HepG2 (cell line): ENCODE results near the gene TJAP1. TPM values are rescaled to one million over a fixed set of nuclear protein-coding genes. Genes with fewer than 3 reads are reported as not detected.
A peak's percentile ranks its signal among the peaks of the same experiment; 100 is the strongest.

ENCODE experiments used
- FOXM1 ChIP-seq: sonication (generic); formaldehyde crosslinking; IDR thresholded peaks from 2 replicates; pipeline ENCODE4 v1.5.0; 2020; ENCODE audit warnings: missing genetic modification reagents
- JUN ChIP-seq: sonication (generic); formaldehyde crosslinking; IDR thresholded peaks from 2 replicates; pipeline ENCODE4 v1.4.0; 2020; ENCODE audit warnings: mild to moderate bottlenecking, missing genetic modification reagents
- KDM4B ChIP-seq: sonication (generic); formaldehyde crosslinking; IDR thresholded peaks from 2 replicates; pipeline ENCODE4 v1.4.0; 2020; ENCODE audit warnings: missing genetic modification reagents
- MYNN ChIP-seq: sonication (generic); formaldehyde crosslinking; IDR thresholded peaks from 2 replicates; pipeline ENCODE4 v1.4.0; 2020; ENCODE audit warnings: mild to moderate bottlenecking, low read depth, missing genetic modification reagents
- NR2C2 ChIP-seq: sonication (generic); formaldehyde crosslinking; IDR thresholded peaks from 2 replicates; pipeline ENCODE4 v1.4.0; 2020; ENCODE audit warnings: missing genetic modification reagents, mild to moderate bottlenecking, moderate library complexity, borderline replicate concordance
- NR2F2 ChIP-seq: IDR thresholded peaks from 2 replicates; pipeline ENCODE4 v1.6.1; 2012; ENCODE audit warnings: low read depth, inconsistent platforms, borderline replicate concordance
- TBX2 ChIP-seq: sonication (generic); formaldehyde crosslinking; IDR thresholded peaks from 2 replicates; pipeline ENCODE4 v1.5.0; 2020; ENCODE audit warnings: missing genetic modification reagents, mild to moderate bottlenecking, borderline replicate concordance
- THAP11 ChIP-seq: IDR thresholded peaks from 2 replicates; pipeline ENCODE4 v1.6.1; 2016; ENCODE audit warnings: missing biosample characterization, missing genetic modification reagents
- YY1 ChIP-seq: IDR thresholded peaks from 2 replicates; pipeline ENCODE4 v1.6.1; 2011; ENCODE audit warnings: low read length, low read depth, moderate library complexity, mild to moderate bottlenecking; ENCODE audit not compliant: insufficient read depth, insufficient replicate concordance
- ZNF234 ChIP-seq: sonication (generic); formaldehyde crosslinking; conservative IDR thresholded peaks from 2 replicates; pipeline ENCODE4 v1.5.1; 2020; ENCODE audit warnings: mild to moderate bottlenecking, missing genetic modification reagents
- ZNF446 ChIP-seq: sonication (generic); formaldehyde crosslinking; IDR thresholded peaks from 2 replicates; pipeline ENCODE4 v1.5.0; 2020; ENCODE audit warnings: mild to moderate bottlenecking, missing genetic modification reagents
- ZNF772 ChIP-seq: sonication (generic); formaldehyde crosslinking; IDR thresholded peaks from 2 replicates; pipeline ENCODE4 v1.5.0; 2020; ENCODE audit warnings: mild to moderate bottlenecking, missing genetic modification reagents
- polyA plus RNA-seq, 8 experiments: library from polyadenylated mRNA; depleted of rRNA in 3 of 8; stranded (reverse) in 7 of 8; unstranded in 1 of 8; fragments of >200 nt; fragmentation: Illumina TruSeq in 4 of 8; extraction: Trizol in 4 of 8; gene quantifications; 2 replicates each; pipeline versions ENCODE4 v1.2.1 to v1.2.3, GENCODE V29; 2011 to 2016; ENCODE audit warnings: low read depth in 4 of 8, missing spikeins in 1 of 8, mixed read lengths in 1 of 8; ENCODE audit not compliant: insufficient read depth in 1 of 8
- total RNA-seq, 5 experiments: library from RNA; depleted of rRNA; stranded (reverse); fragments of >200 nt; fragmentation: Illumina TruSeq; extraction: Trizol; gene quantifications; 2 replicates each; pipeline ENCODE4 v1.2.3, GENCODE V29; 2016; ENCODE audit warnings: low read depth in 1 of 5
- TF ChIP-seq, protein P1 (sequence below): sonication (generic); formaldehyde crosslinking; IDR thresholded peaks from 2 replicates; pipeline ENCODE4 v1.4.0; 2020; ENCODE audit warnings: missing genetic modification reagents, borderline replicate concordance
- TF ChIP-seq, protein P2 (sequence below): sonication (generic); formaldehyde crosslinking; IDR thresholded peaks from 2 replicates; pipeline ENCODE4 v1.4.0; 2020; ENCODE audit warnings: missing genetic modification reagents, mild to moderate bottlenecking, borderline replicate concordance
- TF ChIP-seq, protein P3 (sequence below): sonication (generic); formaldehyde crosslinking; IDR thresholded peaks from 2 replicates; pipeline ENCODE4 v1.8.0; 2022; ENCODE audit warnings: mild to moderate bottlenecking, missing genetic modification reagents; ENCODE audit not compliant: insufficient replicate concordance
- TF ChIP-seq, protein P4 (sequence below): sonication (generic); formaldehyde crosslinking; IDR thresholded peaks from 2 replicates; pipeline ENCODE4 v1.5.1; 2020; ENCODE audit warnings: mild to moderate bottlenecking, missing genetic modification reagents

TJAP1 gene
- total and polyA plus RNA-seq, 2 of the 13 experiments (the other 11 are each of a cell fraction or from before 2014, with no cell fraction given) = 15.7 to 41.6 TPM

DNA sequence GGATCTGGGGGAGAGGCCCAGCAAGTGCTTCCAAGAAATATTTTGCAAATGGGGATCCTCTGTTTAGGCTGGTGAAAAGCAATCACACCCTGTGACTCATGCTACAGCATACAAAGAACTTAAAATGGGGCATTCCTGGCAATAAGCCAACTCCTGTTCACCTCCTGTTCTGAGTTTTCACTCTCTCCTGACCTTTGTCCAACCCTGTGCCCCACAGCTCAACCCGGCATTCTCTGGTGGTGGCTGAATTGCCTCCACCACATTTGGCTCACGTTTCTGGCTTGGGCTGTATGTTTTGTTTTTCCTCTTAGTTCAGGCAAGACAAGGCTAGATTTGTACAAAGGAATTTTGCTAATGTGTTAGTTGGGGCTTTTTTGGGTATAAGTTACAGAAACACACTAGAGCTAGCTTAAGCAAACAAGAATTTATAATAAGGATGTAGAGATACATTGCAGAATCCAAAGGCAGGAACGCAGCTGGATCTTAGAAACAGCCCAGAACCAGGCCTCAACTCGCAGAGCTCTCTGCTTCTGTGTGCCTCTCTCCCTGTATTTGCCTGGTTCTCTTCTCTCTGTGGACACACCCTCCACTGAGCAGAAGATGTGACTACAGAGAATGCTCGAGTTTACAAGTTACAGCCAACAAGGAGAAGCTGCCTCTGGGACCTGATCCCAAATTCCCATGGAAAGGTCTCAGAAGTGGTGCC lies 40.6 kb upstream of the TJAP1 start (continued):
- TF ChIP-seq ZNF446 (CRISPR knock-in tag) (0 out of 2 replicates have a peak, but pooled peaks have one; percentile 75), YY1 (peak; percentile 53), NR2F2 (peak; percentile 94), TBX2 (peak; percentile 89), ZNF772 (no peak; the same call in 1 of the 2 replicates), MYNN (no peak), ZNF234 (CRISPR knock-in tag) (no peak), THAP11 (CRISPR knock-in tag) (peak; percentile 68), NR2C2 (CRISPR knock-in tag) (peak; percentile 53; the same call in 1 of the 2 replicates), FOXM1 (CRISPR knock-in tag) (no peak), KDM4B (CRISPR knock-in tag) (peak; percentile 8; the same call in 1 of the 2 replicates), JUN (peak; percentile 57; the same call in 1 of the 2 replicates)
- TF ChIP-seq, protein P1, sequence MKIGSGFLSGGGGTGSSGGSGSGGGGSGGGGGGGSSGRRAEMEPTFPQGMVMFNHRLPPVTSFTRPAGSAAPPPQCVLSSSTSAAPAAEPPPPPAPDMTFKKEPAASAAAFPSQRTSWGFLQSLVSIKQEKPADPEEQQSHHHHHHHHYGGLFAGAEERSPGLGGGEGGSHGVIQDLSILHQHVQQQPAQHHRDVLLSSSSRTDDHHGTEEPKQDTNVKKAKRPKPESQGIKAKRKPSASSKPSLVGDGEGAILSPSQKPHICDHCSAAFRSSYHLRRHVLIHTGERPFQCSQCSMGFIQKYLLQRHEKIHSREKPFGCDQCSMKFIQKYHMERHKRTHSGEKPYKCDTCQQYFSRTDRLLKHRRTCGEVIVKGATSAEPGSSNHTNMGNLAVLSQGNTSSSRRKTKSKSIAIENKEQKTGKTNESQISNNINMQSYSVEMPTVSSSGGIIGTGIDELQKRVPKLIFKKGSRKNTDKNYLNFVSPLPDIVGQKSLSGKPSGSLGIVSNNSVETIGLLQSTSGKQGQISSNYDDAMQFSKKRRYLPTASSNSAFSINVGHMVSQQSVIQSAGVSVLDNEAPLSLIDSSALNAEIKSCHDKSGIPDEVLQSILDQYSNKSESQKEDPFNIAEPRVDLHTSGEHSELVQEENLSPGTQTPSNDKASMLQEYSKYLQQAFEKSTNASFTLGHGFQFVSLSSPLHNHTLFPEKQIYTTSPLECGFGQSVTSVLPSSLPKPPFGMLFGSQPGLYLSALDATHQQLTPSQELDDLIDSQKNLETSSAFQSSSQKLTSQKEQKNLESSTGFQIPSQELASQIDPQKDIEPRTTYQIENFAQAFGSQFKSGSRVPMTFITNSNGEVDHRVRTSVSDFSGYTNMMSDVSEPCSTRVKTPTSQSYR (CRISPR knock-in tag) = peak; percentile 49; the same call in 1 of the 2 replicates
- TF ChIP-seq, protein P2, sequence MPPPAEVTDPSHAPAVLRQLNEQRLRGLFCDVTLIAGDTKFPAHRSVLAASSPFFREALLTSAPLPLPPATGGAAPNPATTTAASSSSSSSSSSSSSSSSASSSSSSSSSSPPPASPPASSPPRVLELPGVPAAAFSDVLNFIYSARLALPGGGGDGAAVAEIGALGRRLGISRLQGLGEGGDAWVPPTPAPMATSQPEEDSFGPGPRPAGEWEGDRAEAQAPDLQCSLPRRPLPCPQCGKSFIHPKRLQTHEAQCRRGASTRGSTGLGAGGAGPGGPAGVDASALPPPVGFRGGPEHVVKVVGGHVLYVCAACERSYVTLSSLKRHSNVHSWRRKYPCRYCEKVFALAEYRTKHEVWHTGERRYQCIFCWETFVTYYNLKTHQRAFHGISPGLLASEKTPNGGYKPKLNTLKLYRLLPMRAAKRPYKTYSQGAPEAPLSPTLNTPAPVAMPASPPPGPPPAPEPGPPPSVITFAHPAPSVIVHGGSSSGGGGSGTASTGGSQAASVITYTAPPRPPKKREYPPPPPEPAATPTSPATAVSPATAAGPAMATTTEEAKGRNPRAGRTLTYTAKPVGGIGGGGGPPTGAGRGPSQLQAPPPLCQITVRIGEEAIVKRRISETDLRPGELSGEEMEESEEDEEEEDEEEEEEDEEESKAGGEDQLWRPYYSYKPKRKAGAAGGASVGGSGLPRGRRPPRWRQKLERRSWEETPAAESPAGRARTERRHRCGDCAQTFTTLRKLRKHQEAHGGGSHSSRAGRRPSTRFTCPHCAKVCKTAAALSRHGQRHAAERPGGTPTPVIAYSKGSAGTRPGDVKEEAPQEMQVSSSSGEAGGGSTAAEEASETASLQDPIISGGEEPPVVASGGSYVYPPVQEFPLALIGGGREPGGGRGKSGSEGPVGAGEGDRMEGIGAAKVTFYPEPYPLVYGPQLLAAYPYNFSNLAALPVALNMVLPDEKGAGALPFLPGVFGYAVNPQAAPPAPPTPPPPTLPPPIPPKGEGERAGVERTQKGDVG (CRISPR knock-in tag) = 0 out of 2 replicates have a peak, but pooled peaks have one; percentile 20
- TF ChIP-seq, protein P3, sequence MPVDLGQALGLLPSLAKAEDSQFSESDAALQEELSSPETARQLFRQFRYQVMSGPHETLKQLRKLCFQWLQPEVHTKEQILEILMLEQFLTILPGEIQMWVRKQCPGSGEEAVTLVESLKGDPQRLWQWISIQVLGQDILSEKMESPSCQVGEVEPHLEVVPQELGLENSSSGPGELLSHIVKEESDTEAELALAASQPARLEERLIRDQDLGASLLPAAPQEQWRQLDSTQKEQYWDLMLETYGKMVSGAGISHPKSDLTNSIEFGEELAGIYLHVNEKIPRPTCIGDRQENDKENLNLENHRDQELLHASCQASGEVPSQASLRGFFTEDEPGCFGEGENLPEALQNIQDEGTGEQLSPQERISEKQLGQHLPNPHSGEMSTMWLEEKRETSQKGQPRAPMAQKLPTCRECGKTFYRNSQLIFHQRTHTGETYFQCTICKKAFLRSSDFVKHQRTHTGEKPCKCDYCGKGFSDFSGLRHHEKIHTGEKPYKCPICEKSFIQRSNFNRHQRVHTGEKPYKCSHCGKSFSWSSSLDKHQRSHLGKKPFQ (CRISPR knock-in tag) = peak; percentile 90
- TF ChIP-seq, protein P4, sequence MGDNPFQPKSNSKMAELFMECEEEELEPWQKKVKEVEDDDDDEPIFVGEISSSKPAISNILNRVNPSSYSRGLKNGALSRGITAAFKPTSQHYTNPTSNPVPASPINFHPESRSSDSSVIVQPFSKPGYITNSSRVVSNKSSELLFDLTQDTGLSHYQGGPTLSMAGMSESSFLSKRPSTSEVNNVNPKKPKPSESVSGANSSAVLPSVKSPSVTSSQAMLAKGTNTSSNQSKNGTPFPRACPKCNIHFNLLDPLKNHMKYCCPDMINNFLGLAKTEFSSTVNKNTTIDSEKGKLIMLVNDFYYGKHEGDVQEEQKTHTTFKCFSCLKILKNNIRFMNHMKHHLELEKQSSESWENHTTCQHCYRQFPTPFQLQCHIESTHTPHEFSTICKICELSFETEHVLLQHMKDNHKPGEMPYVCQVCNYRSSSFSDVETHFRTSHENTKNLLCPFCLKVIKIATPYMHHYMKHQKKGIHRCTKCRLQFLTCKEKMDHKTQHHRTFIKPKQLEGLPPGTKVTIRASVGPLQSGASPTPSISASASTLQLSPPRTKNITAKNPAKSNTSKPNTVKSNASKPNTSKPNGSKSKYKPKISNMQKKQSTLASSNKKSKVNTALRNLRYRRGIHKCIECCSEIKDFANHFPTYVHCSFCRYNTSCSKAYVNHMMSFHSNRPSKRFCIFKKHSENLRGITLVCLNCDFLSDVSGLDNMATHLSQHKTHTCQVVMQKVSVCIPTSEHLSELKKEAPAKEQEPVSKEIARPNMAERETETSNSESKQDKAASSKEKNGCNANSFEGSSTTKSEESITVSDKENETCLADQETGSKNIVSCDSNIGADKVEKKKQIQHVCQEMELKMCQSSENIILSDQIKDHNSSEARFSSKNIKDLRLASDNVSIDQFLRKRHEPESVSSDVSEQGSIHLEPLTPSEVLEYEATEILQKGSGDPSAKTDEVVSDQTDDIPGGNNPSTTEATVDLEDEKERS (CRISPR knock-in tag) = no peak; the same call in 1 of the 2 replicates
